ENCODE measurements around the gene EDEM3. TPM values are rescaled to one million over a fixed set of nuclear protein-coding genes. Genes with fewer than 3 reads are reported as not detected.

EDEM3 gene
- total RNA-seq, 1 donor from 2014 or later, result 45.5 TPM

DNA sequence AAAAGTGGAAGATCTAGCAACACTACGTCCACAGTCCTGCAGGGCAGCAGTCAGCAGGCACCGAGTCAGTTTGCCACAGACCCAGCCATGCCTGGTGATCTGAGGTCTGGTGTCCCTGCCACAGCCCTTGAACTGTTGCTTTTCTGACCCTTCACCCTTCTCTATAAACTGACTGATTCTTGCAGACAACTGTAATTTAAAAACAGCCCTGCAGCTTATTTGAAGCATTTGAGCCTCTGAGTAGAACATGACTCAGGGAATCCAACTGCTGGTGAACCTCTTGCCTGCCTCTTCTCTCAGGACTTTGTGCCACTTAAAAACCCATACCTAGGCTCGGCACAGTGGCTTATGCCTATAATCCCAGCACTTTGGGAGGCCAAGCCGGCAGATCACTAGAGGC is 107.2 kb downstream of the EDEM3 start:
- no peaks in the 10 kb centered on the region for H3K9me3 ChIP-seq
- intact Hi-C loops (cut with DNase I), result no loop called here
- no peaks in the 10 kb centered on the region for H3K4me1 ChIP-seq
- DNase-seq (no peak), ATAC-seq (no peak)
- no peak overlapping the region for H3K27ac ChIP-seq
- no peaks in the 10 kb centered on the region for H3K27me3 ChIP-seq (ENCODE audit: low read depth)
- TF ChIP-seq, protein P1, sequence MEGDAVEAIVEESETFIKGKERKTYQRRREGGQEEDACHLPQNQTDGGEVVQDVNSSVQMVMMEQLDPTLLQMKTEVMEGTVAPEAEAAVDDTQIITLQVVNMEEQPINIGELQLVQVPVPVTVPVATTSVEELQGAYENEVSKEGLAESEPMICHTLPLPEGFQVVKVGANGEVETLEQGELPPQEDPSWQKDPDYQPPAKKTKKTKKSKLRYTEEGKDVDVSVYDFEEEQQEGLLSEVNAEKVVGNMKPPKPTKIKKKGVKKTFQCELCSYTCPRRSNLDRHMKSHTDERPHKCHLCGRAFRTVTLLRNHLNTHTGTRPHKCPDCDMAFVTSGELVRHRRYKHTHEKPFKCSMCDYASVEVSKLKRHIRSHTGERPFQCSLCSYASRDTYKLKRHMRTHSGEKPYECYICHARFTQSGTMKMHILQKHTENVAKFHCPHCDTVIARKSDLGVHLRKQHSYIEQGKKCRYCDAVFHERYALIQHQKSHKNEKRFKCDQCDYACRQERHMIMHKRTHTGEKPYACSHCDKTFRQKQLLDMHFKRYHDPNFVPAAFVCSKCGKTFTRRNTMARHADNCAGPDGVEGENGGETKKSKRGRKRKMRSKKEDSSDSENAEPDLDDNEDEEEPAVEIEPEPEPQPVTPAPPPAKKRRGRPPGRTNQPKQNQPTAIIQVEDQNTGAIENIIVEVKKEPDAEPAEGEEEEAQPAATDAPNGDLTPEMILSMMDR (IDR thresholded peaks at IDR 0.05), result no peak
- no peaks in the 10 kb centered on the region for H3K36me3 ChIP-seq
- no peak overlapping the region for H3K4me3 ChIP-seq

DNA sequence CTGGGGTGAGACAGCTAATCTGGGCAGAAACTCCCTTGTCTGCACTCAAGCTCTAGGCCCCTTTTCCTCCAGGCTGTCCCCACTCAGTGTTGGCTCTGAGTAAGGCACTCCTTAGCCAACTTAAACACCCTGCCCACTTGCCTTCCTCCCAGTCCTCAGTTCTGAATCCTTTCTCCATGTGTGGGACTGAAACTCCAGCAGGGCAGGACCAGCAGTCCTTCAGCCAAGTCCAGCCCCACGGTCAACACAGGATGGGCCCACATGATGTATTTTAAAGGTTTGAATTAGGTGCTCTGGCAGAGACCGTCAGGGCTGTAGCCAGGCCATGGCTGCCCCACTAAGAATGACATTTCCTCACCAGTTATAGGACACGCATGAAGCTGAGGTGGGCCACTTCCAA is 107.8 kb downstream of the EDEM3 start:
- DNase-seq (no peak), ATAC-seq (no peak)
- Histone ChIP-seq H3K9me3 (no peaks in the 10 kb centered on the region), H3K27me3 (ENCODE audit: low read depth) (no peaks in the 10 kb centered on the region), H3K27ac (no peak overlapping the region), H3K4me1 (no peaks in the 10 kb centered on the region), H3K36me3 (no peaks in the 10 kb centered on the region), H3K4me3 (no peak overlapping the region)
- intact Hi-C loops (cut with DNase I), result no loop called here
- TF ChIP-seq, protein P1 (IDR thresholded peaks at IDR 0.05), result no peak

DNA sequence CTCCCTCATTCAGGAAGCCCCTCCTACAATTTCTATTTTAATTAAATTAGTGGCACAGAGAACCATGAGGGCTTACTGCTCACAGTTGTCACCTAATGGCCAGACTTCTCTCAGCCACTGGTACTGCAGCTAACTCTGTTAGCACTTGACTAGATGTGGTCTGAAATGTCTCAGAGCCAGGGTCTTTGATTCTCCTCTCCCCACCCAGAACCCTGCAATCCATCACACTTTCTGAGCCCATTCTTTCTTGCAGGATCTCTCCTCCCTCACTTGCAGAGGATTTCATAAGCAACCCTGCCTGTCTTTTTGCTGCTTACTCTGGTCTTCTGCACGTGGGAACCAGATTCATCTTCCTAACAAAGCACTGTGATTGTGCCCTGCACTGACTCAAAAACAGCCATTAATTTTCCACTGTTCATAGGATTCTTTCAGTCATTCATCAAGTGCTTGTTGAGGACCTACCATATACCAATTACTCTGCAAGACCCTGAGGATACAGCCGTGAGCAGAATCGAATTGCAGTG is 108.4 kb downstream of the EDEM3 start:
- Histone ChIP-seq H3K27ac (no peak overlapping the region), H3K36me3 (no peaks in the 10 kb centered on the region), H3K4me3 (no peak overlapping the region), H3K9me3 (no peaks in the 10 kb centered on the region), H3K4me1 (no peaks in the 10 kb centered on the region), H3K27me3 (ENCODE audit: low read depth) (no peaks in the 10 kb centered on the region)
- intact Hi-C loops (cut with DNase I), result no loop called here
- no peak for DNase-seq
- no peak for ATAC-seq
- TF ChIP-seq, protein P1 (IDR thresholded peaks at IDR 0.05), result no peak

DNA sequence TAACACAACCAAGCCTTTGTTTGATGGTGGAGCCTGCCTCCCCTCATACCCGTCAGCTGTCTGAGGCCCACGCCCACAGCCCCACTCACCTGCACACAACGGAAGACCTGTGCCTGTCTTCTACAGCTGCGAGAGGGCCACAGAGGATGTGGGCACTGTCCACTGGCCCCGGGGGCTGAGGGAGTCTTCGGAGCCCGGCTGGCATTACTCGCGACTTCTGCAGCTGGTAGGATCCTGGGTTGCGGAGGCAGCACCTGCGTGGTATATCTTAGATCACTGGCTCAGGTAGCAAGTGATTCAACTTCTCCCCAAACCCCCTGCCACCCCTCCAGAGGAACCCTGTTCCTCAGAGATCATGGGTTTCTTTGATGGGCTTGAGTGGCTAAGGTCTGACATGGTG is 109.9 kb downstream of the EDEM3 start:
- Histone ChIP-seq H3K4me1 (no peaks in the 10 kb centered on the region), H3K4me3 (no peak overlapping the region), H3K27ac (no peak overlapping the region), H3K9me3 (no peaks in the 10 kb centered on the region), H3K27me3 (ENCODE audit: low read depth) (no peaks in the 10 kb centered on the region), H3K36me3 (no peaks in the 10 kb centered on the region)
- TF ChIP-seq, protein P1 (IDR thresholded peaks at IDR 0.05), result no peak
- ATAC-seq (no peak), DNase-seq (no peak)
- intact Hi-C loops (cut with DNase I), result no loop called here

DNA sequence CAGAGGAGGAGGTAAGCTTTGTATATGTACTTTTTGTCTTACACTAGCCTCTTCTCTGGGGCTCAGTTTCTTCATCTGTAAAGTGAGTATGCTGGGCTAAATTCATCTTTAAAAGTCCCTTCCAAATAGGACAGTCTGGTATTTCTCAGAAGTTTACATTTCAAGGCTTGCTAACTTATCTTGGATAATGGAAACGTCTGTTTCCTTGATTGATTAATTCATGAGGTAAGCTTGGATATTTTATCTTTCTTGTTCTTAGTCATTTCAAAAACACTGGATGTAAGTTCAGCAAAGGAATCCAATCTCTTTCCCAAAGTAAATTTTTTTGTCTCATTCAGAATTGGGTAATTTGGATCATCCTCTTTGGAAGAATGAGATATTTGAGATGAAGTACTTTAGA is 111.0 kb downstream of the EDEM3 start:
- no peaks in the 10 kb centered on the region for H3K36me3 ChIP-seq
- ATAC-seq, result no peak
- intact Hi-C loops (cut with DNase I), result no loop called here
- no peaks in the 10 kb centered on the region for H3K4me1 ChIP-seq
- H3K4me3 ChIP-seq, result no peak overlapping the region
- no peak overlapping the region for H3K27ac ChIP-seq
- H3K9me3 ChIP-seq, result no peaks in the 10 kb centered on the region
- no peaks in the 10 kb centered on the region for H3K27me3 ChIP-seq (ENCODE audit: low read depth)
- no peak for DNase-seq
- TF ChIP-seq, protein P1 (IDR thresholded peaks at IDR 0.05), result no peak

DNA sequence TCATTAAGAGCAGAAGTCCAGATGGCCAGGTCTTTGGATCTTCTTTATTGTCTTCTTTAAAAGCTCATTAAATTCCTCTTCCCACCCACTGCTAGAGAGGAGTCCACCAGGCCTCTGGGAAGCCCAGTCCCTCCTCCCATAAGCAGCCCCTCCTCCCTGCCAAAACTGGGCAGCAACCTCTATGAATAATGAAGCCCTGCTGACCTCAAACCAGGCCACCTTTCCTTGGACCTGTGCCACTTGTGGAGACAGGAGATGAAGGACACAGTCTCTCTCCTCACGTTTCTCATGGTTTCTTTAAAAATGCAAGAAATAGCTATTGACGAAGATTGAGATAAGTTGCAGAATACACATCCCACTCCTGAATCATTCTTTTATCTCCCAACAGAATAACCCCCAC is 112.8 kb downstream of the EDEM3 start:
- H3K4me1 ChIP-seq, result no peaks in the 10 kb centered on the region
- H3K27me3 ChIP-seq (ENCODE audit: low read depth), result no peaks in the 10 kb centered on the region
- H3K4me3 ChIP-seq, result no peak overlapping the region
- DNase-seq (no peak), ATAC-seq (no peak)
- TF ChIP-seq, protein P1 (IDR thresholded peaks at IDR 0.05), result no peak
- intact Hi-C loops (cut with DNase I), result no loop called here
- H3K36me3 ChIP-seq, result no peaks in the 10 kb centered on the region
- H3K27ac ChIP-seq, result no peak overlapping the region
- no peaks in the 10 kb centered on the region for H3K9me3 ChIP-seq

All from lower lobe of right lung (tissue), 2 donors.